IPS-15b (cell line): Measurements from ENCODE around the gene NDUFS3.

ENCODE experiments used
- H3K27me3 ChIP-seq: one replicate; pipeline ENCODE4 v1.6.1; 2013; ENCODE audit warnings: low read length; ENCODE audit not compliant: control insufficient read depth, insufficient read depth
- H3K36me3 ChIP-seq: one replicate; pipeline ENCODE4 v1.6.1; 2013; ENCODE audit warnings: low read length; ENCODE audit not compliant: control insufficient read depth, insufficient read depth
- H3K4me1 ChIP-seq: one replicate; pipeline ENCODE4 v1.6.1; 2013; ENCODE audit warnings: mild to moderate bottlenecking, low read length; ENCODE audit not compliant: control insufficient read depth, insufficient read depth
- H3K4me3 ChIP-seq: one replicate; pipeline ENCODE4 v1.5.1; 2013; ENCODE audit warnings: low read depth, low read length
- H3K9ac ChIP-seq: one replicate; pipeline ENCODE4 v1.6.1; 2013; ENCODE audit warnings: low read depth, mild to moderate bottlenecking, low read length
- H3K9me3 ChIP-seq: one replicate; pipeline ENCODE4 v1.6.1; 2013; ENCODE audit warnings: mild to moderate bottlenecking, low read length; ENCODE audit not compliant: control insufficient read depth, insufficient read depth

Gene NDUFS3

GRCh38 chr11:47586098-47586855, 7.4 kb downstream of the NDUFS3 start, which contains the start of gene FAM180B:
Gene FAM180B (plus strand): TSS chr11:47586678. CDS start chr11:47586769, 91 bp downstream.
- H3K9ac ChIP-seq: no peak within 1 kb of the TSS

GRCh38 chr11:47587039-47587716, 8.3 kb downstream of the NDUFS3 start:
- Histone ChIP-seq H3K4me1 (peaks cover 2% of the 10 kb centered on the region), H3K36me3 (peaks cover 15% of the 10 kb centered on the region), H3K27me3 (peaks cover 10% of the 10 kb centered on the region), H3K4me3 (no peak overlapping the region), H3K9me3 (no peaks in the 10 kb centered on the region), H3K9ac (no peak overlapping the region)

More at GRCh38 chr11:47586098-47586855, 7.4 kb downstream of the NDUFS3 start, which contains the start of gene FAM180B:
- Histone ChIP-seq H3K9me3 (no peaks in the 10 kb centered on the region), H3K27me3 (peaks cover 4% of the 10 kb centered on the region), H3K4me1 (peaks cover 2% of the 10 kb centered on the region), H3K4me3 (no peak within 1 kb of the TSS), H3K36me3 (peaks cover 22% of the 10 kb centered on the region)

GRCh38 chr11:47587723-47588326, 9.0 kb downstream of the NDUFS3 start:
- Histone ChIP-seq H3K4me1 (peaks cover 2% of the 10 kb centered on the region), H3K27me3 (peaks cover 16% of the 10 kb centered on the region), H3K9me3 (no peaks in the 10 kb centered on the region), H3K4me3 (no peak overlapping the region), H3K36me3 (peaks cover 8% of the 10 kb centered on the region), H3K9ac (no peak overlapping the region)

GRCh38 chr11:47589118-47589517, 10.2 kb downstream of the NDUFS3 start:
- Histone ChIP-seq H3K4me1 (peaks cover 2% of the 10 kb centered on the region), H3K36me3 (peaks cover 2% of the 10 kb centered on the region), H3K27me3 (peaks cover 27% of the 10 kb centered on the region), H3K9me3 (no peaks in the 10 kb centered on the region), H3K9ac (no peak overlapping the region), H3K4me3 (no peak overlapping the region)

- H3K4me3 ChIP-seq: peak overlapping the region; percentile 46
- peaks cover 30% of the 10 kb centered on the region for H3K27me3 ChIP-seq
- H3K9me3 ChIP-seq: no peaks in the 10 kb centered on the region
- H3K36me3 ChIP-seq: peaks cover 2% of the 10 kb centered on the region
- no peak overlapping the region for H3K9ac ChIP-seq
- H3K4me1 ChIP-seq: peaks cover 3% of the 10 kb centered on the region
Observed at GRCh38 chr11:47589584-47589976, 10.7 kb downstream of the NDUFS3 start.

GRCh38 chr11:47589977-47590861, 11.3 kb downstream of the NDUFS3 start:
- Histone ChIP-seq H3K9ac (no peak overlapping the region), H3K27me3 (peaks cover 37% of the 10 kb centered on the region), H3K4me1 (peaks cover 4% of the 10 kb centered on the region), H3K36me3 (no peaks in the 10 kb centered on the region), H3K4me3 (peak overlapping the region; percentile 46), H3K9me3 (no peaks in the 10 kb centered on the region)

GRCh38 chr11:47591764-47592163, 12.9 kb downstream of the NDUFS3 start:
- Histone ChIP-seq H3K9me3 (no peaks in the 10 kb centered on the region), H3K9ac (no peak overlapping the region), H3K4me1 (peaks cover 4% of the 10 kb centered on the region), H3K4me3 (no peak overlapping the region), H3K27me3 (peaks cover 46% of the 10 kb centered on the region), H3K36me3 (no peaks in the 10 kb centered on the region)

- Histone ChIP-seq H3K36me3 (no peaks in the 10 kb centered on the region), H3K9me3 (no peaks in the 10 kb centered on the region), H3K9ac (no peak overlapping the region), H3K4me3 (no peak overlapping the region), H3K27me3 (peaks cover 46% of the 10 kb centered on the region), H3K4me1 (peaks cover 4% of the 10 kb centered on the region)
Observed at GRCh38 chr11:47592251-47592650, 13.4 kb downstream of the NDUFS3 start.

- Histone ChIP-seq H3K36me3 (no peaks in the 10 kb centered on the region), H3K4me3 (peak overlapping the region; percentile 76), H3K27me3 (peaks cover 46% of the 10 kb centered on the region), H3K4me1 (peaks cover 4% of the 10 kb centered on the region), H3K9me3 (no peaks in the 10 kb centered on the region), H3K9ac (no peak overlapping the region)
Observed at GRCh38 chr11:47592970-47593369, 14.1 kb downstream of the NDUFS3 start.

GRCh38 chr11:47593492-47593933, 14.6 kb downstream of the NDUFS3 start:
- peak overlapping the region; percentile 47 for H3K9ac ChIP-seq
- H3K9me3 ChIP-seq: no peaks in the 10 kb centered on the region
- H3K27me3 ChIP-seq: peaks cover 46% of the 10 kb centered on the region
- no peaks in the 10 kb centered on the region for H3K36me3 ChIP-seq
- H3K4me1 ChIP-seq: peaks cover 4% of the 10 kb centered on the region
- H3K4me3 ChIP-seq: peak overlapping the region; percentile 76
